ENCODE data around the gene EDIL3. TPM values are rescaled to one million over a fixed set of nuclear protein-coding genes. Genes with fewer than 3 reads are reported as not detected.
A peak's percentile ranks its signal among the peaks of the same experiment; 100 is the strongest.

Gene EDIL3
- total RNA-seq, 1 donor from 2014 or later: 1.1 TPM

GRCh38 chr5:84362061-84362720, 22.5 kb downstream of the EDIL3 start:
- H3K36me3 ChIP-seq (ENCODE audit: control insufficient read depth, insufficient read depth, low read length): no peaks in the 10 kb centered on the region
- no peak overlapping the region for H3K4me3 ChIP-seq (ENCODE audit: low read depth, low read length)
- DNase-seq (ENCODE audit: low read depth) (peak; percentile 42), FAIRE-seq (no peak)
- H3K27me3 ChIP-seq (ENCODE audit: control insufficient read depth, insufficient read depth, low read length): no peaks in the 10 kb centered on the region
- no peak for TF ChIP-seq CTCF (IDR thresholded peaks at IDR 0.05; ENCODE audit: insufficient read depth, low read length, severe bottlenecking)

GRCh38 chr5:84361572-84361971, 23.1 kb downstream of the EDIL3 start:
- DNase-seq (ENCODE audit: low read depth): no peak
- H3K36me3 ChIP-seq (ENCODE audit: control insufficient read depth, insufficient read depth, low read length): no peaks in the 10 kb centered on the region
- TF ChIP-seq CTCF (IDR thresholded peaks at IDR 0.05; ENCODE audit: insufficient read depth, low read length, severe bottlenecking): no peak

GRCh38 chr5:84360056-84360455, 24.6 kb downstream of the EDIL3 start:
- no peak for FAIRE-seq
- no peak for TF ChIP-seq CTCF (IDR thresholded peaks at IDR 0.05; ENCODE audit: insufficient read depth, low read length, severe bottlenecking)
- no peak for DNase-seq (ENCODE audit: low read depth)
- Histone ChIP-seq H3K4me3 (ENCODE audit: low read depth, low read length) (no peak overlapping the region), H3K27me3 (ENCODE audit: control insufficient read depth, insufficient read depth, low read length) (no peaks in the 10 kb centered on the region), H3K36me3 (ENCODE audit: control insufficient read depth, insufficient read depth, low read length) (no peaks in the 10 kb centered on the region)

More at GRCh38 chr5:84361572-84361971, 23.1 kb downstream of the EDIL3 start:
- no peaks in the 10 kb centered on the region for H3K27me3 ChIP-seq (ENCODE audit: control insufficient read depth, insufficient read depth, low read length)
- no peak for FAIRE-seq
- no peak overlapping the region for H3K4me3 ChIP-seq (ENCODE audit: low read depth, low read length)

GRCh38 chr5:84354101-84354500, 30.6 kb downstream of the EDIL3 start:
- H3K27me3 ChIP-seq (ENCODE audit: control insufficient read depth, insufficient read depth, low read length): no peaks in the 10 kb centered on the region
- no peak overlapping the region for H3K4me3 ChIP-seq (ENCODE audit: low read depth, low read length)
- TF ChIP-seq CTCF (IDR thresholded peaks at IDR 0.05; ENCODE audit: insufficient read depth, low read length, severe bottlenecking): no peak
- no peak for FAIRE-seq
- DNase-seq (ENCODE audit: low read depth): no peak
- no peaks in the 10 kb centered on the region for H3K36me3 ChIP-seq (ENCODE audit: control insufficient read depth, insufficient read depth, low read length)

GRCh38 chr5:84344788-84345187, 39.9 kb downstream of the EDIL3 start:
- no peak for TF ChIP-seq CTCF (IDR thresholded peaks at IDR 0.05; ENCODE audit: insufficient read depth, low read length, severe bottlenecking)
- Histone ChIP-seq H3K36me3 (ENCODE audit: control insufficient read depth, insufficient read depth, low read length) (no peaks in the 10 kb centered on the region), H3K27me3 (ENCODE audit: control insufficient read depth, insufficient read depth, low read length) (no peaks in the 10 kb centered on the region), H3K4me3 (ENCODE audit: low read depth, low read length) (no peak overlapping the region)
- FAIRE-seq (no peak), DNase-seq (ENCODE audit: low read depth) (no peak)

- FAIRE-seq: no peak
- no peaks in the 10 kb centered on the region for H3K36me3 ChIP-seq (ENCODE audit: control insufficient read depth, insufficient read depth, low read length)
- no peak for DNase-seq (ENCODE audit: low read depth)
- H3K4me3 ChIP-seq (ENCODE audit: low read depth, low read length): no peak overlapping the region
- no peak for TF ChIP-seq CTCF (IDR thresholded peaks at IDR 0.05; ENCODE audit: insufficient read depth, low read length, severe bottlenecking)
- no peaks in the 10 kb centered on the region for H3K27me3 ChIP-seq (ENCODE audit: control insufficient read depth, insufficient read depth, low read length)
Measured at GRCh38 chr5:84343171-84343570, 41.5 kb downstream of the EDIL3 start.
